Measurements from ENCODE around the gene WDR33.

WDR33 gene

DNA sequence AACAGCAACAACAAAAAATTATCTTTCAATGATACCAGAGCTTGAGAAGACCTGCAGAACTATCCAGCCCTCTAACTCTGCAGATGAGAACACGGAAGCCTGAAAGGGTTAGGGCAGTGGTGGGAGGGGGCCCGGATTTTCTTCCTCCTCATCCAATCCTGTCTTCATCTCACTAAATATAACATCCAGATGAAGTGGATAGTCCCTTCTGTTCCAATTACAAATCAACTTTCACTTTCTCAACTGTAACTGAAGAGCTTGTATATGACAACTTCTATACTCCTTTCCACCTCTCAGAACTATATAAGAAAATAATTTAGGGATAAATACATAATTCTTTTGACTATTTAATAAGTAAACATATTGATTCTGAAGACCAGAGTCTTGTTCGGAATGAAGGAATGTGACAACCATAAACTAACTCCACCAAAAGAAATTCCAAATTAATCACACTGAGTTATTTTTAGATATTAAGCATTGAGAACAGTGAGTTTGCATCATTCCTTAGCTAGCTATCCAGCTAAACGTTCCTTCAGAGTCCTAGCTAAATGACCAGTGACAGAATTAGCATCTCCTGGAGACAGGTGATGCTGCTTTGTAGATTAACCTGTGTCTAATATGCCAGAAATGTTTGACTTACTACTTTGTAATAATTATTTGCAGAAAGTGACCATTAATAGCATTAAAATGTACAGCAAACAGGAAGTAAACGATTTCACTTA is 77.0 kb downstream of the WDR33 start:
- CTCF ChIA-PET: interaction anchor here (1.0 kb wide), 1 partner anchor 21 kb away, joined by 3 read pairs; no protein-coding TSS in a partner anchor
- Mint-ChIP-seq H3K4me3 (no peak overlapping the region), H3K4me1 (no peaks in the 10 kb centered on the region), H3K36me3 (peaks cover 22% of the 10 kb centered on the region), H3K27ac (no peak overlapping the region), H3K9me3 (no peaks in the 10 kb centered on the region), H3K27me3 (no peaks in the 10 kb centered on the region)
- no peak for DNase-seq

DNA sequence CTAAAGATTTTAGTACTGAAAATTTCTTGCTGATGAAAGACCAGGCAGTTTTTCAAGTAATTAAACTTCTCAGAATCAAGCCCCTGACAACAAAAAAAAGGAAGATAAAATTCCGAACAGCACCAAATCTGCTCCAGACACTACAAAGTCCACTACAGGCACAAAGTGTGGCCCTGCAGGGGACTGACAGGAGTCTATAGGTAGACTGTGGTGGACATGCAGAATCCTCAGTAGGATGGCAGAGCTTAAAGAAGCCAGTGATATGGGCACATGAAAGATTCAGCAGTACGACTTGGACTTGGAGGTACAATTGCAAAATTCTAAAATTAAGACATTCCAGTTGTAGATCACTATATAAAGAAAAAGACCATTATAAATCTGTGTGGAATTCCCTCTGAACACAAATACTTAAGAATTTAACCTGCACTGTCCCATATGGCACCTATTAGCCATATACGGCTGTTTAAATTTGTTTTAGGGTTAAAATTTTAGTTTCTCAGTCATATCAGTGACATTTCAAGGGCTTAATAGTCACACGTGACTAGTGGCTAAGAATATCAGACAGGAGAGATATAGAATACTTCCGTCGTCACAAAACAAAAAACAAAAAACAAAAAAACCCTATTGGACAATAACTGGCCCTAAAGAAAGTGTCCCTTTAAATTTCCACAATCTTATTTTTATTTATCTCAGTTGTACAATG is 77.7 kb downstream of the WDR33 start:
- Mint-ChIP-seq H3K36me3 (peaks cover 15% of the 10 kb centered on the region), H3K27me3 (no peaks in the 10 kb centered on the region), H3K9me3 (no peaks in the 10 kb centered on the region), H3K4me3 (no peak overlapping the region), H3K27ac (no peak overlapping the region), H3K4me1 (no peaks in the 10 kb centered on the region)
- CTCF ChIA-PET: interaction anchor here (1.0 kb wide), 1 partner anchor 21 kb away, joined by 3 read pairs; no protein-coding TSS in a partner anchor
- no peak for DNase-seq

DNA sequence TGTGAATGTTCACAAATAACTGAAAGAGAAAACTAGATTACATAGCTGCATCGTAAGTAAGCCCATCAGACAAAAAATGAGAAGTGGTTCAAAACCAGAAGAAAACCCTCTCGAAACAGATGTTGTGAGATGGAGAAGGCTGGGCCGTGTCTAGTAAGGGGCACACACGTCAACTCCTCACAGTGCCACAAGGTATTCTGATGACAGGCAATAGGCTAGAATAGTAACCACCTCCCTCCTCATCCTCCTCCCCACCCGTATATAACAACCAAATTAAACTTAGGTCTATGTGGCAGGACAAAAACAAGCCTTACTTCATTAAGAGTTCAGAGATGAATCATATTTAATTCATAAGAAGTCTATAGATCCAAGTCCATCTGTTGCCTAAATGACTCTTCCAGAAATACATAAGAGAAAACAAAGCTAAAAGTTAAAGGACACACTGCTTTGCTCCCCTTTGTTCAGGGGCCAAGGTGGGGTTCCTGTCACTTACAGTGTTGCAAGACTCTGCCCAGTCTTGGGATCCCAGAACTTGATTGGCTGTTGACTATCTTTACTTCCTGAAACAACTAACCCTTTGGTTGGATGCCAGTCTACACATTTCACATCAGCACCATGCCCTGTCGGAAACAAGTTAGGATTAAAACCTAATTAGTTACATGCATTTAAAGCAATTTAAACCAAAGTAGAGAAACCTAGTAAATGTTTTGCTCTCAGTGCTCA is 84.7 kb downstream of the WDR33 start:
- no peaks in the 10 kb centered on the region for H3K4me1 Mint-ChIP-seq
- H3K9me3 Mint-ChIP-seq: no peaks in the 10 kb centered on the region
- no peak overlapping the region for H3K27ac Mint-ChIP-seq
- DNase-seq: no peak
- no peak overlapping the region for H3K4me3 Mint-ChIP-seq
- H3K36me3 Mint-ChIP-seq: peaks cover 24% of the 10 kb centered on the region
- CTCF ChIA-PET: no interaction called here
- H3K27me3 Mint-ChIP-seq: no peaks in the 10 kb centered on the region

DNA sequence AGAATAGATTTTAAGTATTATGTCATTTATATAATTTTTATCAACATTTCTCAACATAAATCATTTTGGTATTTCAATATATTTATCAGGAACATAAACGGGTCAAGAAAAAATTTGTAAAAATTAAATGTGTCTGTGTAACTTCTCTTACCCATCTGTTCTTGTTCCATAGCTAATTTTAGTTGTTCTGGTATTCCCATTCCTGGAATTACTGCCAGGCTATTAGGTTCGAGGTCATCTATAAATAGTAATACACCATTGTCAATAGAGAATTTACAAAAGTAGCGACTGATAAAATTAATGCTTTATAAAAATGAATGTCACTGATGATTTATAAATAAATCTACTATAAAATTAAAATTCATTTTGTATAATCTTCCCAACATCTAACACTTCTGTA is 88.2 kb downstream of the WDR33 start:
- Mint-ChIP-seq H3K27me3 (no peaks in the 10 kb centered on the region), H3K9me3 (no peaks in the 10 kb centered on the region), H3K36me3 (peaks cover 38% of the 10 kb centered on the region), H3K4me1 (no peaks in the 10 kb centered on the region), H3K4me3 (no peak overlapping the region), H3K27ac (no peak overlapping the region)
- DNase-seq: no peak
- CTCF ChIA-PET: no interaction called here

DNA sequence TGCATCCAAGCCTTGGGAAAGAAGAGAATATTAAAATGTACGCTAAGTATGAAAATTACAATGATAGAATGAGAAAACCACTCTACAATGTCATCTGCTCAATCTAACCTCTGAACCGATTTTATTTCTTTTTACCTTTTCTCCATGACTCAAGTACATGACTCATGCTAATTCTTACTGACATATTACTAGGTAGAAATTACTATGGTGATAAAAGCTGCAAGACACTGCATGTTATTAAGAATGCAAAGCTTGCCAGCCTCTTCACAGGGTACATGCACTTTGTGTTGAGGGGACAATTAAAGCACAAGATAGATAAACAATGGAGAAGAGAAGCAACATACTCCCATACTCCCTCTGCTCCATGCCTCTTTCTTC is 89.0 kb downstream of the WDR33 start:
- Mint-ChIP-seq H3K27me3 (no peaks in the 10 kb centered on the region), H3K27ac (no peak overlapping the region), H3K4me3 (no peak overlapping the region), H3K9me3 (no peaks in the 10 kb centered on the region), H3K4me1 (no peaks in the 10 kb centered on the region), H3K36me3 (peaks cover 38% of the 10 kb centered on the region)
- CTCF ChIA-PET: no interaction called here
- no peak for DNase-seq

DNA sequence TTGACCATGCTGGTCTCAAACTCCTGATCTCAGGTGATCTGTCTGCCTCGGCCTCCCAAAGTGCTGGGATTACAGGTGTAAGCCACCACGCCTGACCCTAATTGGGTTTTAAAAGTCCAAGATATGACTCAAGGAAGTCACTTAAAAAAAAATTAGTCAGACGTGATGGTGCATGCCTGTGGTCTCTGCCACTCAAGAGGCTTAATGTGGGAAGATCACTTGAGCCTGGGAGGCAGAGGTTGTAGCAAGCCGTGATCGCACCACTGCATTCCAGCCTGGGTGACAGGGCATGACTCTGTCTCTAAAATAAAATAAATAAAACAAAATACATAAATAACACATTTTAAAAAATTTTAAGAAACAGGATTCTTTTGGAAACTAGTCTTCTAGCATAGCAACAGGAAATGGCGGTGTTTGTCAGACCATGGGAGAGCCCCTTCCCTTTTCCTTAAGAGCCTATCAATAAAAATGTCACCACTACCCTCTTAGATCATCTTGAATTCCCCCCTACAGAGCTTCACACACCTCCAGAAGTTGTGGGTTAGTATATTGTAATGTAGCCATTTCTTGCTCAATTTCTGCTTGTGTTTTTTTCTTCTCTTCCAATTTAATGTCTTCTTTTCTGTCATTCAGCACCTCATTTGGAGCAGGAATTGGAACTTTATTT is 89.5 kb downstream of the WDR33 start:
- H3K36me3 Mint-ChIP-seq: peaks cover 41% of the 10 kb centered on the region
- H3K4me1 Mint-ChIP-seq: no peaks in the 10 kb centered on the region
- no peaks in the 10 kb centered on the region for H3K27me3 Mint-ChIP-seq
- H3K4me3 Mint-ChIP-seq: no peak overlapping the region
- no peak overlapping the region for H3K27ac Mint-ChIP-seq
- CTCF ChIA-PET: no interaction called here
- DNase-seq: no peak
- no peaks in the 10 kb centered on the region for H3K9me3 Mint-ChIP-seq

DNA sequence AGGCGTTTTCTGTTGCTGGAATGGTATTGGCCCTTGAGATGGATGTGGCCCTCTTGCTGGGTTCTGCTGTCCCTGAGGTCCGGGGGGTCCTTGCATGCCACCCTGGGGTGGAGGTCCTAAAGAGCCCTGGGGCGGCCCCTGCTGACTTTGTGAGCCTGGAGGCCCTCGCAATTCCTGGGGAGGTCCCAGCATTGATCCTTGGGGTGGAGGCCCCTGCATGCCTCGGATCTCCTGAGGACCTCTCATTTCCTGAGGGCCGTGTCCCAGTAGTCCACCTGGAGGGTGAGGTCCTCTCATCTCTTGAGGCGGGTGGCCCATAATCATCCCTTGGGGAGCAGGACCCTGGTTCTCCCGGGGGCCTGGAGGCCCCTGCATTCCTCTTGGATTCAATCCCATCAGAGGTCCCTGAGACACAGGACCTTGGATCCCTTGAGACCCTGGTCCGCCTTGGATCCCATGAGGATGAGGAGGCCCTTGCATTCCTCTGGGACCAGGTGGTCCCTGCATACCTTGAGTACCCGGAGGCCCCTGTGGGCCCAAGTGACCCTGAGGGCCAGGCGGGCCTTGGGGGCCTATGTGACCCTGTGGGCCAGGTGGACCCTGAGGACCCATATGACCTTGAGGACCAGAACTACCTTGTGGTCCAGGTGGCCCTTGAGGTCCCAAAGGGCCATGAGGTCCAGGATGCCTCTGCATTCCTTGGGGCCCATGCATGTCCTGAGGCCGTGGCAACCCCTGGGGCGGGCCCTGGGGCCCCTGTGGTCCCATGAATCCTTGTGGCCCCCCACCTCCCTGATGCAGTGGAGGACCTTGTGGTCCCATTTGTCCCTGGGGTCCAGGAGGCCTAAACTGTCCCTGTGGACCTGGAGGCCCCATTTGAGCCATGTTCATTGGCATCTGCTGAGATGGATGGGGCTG is 91.4 kb downstream of the WDR33 start:
- peaks cover 38% of the 10 kb centered on the region for H3K36me3 Mint-ChIP-seq
- H3K27me3 Mint-ChIP-seq: no peaks in the 10 kb centered on the region
- CTCF ChIA-PET: no interaction called here
- no peak overlapping the region for H3K4me3 Mint-ChIP-seq
- H3K4me1 Mint-ChIP-seq: no peaks in the 10 kb centered on the region
- no peak for DNase-seq
- H3K9me3 Mint-ChIP-seq: no peaks in the 10 kb centered on the region
- no peak overlapping the region for H3K27ac Mint-ChIP-seq

DNA sequence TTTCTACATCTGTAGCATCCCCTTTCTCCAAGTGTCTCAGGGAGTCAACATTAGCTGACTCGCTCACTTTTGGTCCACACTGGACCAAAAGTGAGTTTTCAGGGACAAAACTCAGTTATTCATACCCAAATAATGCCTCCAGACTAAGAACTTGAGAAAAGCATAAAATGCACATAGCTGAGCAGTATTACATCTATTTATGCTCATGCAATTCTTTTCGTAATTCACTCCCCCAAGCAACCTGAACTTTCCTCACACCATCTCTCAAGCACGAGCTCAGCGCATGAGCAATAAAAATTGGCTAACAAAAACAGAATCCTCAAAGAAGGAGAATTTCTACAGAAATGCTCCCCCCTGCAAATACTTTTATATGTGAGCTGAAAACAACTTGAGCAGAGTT is 92.7 kb downstream of the WDR33 start:
- CTCF ChIA-PET: no interaction called here
- Mint-ChIP-seq H3K4me3 (no peak overlapping the region), H3K4me1 (no peaks in the 10 kb centered on the region), H3K27ac (no peak overlapping the region), H3K9me3 (no peaks in the 10 kb centered on the region), H3K27me3 (no peaks in the 10 kb centered on the region), H3K36me3 (peaks cover 35% of the 10 kb centered on the region)
- DNase-seq: no peak

DNA sequence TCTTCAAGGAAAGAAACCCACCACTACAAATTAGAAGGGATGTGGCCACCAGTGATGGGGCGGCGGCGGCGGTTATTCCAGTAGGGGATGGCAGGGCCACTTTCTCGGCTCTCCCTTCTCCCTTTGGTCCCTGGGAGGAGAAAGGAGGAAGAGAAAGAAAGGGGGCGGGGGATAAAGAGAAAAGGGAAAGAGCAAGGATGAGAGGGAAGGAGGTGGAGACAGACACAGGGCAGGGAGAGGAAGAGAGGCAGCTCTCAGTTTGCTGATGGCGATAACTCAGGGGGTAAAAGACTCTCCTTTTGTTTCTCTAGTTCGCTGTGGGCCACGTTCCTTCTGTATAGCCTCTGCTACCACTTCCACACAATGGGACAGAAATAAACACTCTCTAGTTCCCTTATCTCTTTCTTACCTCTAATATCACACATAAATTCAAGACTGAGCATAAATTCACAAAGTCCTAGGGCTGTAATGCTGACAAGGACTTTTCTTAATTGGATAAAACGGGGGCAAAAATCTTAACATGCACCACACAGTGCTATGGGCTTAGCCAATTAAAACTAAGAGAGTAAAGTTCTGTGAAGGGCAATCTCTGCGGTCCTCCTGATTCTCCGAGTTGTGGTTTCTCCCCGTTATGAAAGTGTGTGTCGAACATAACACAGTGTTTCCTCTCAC is 95.1 kb downstream of the WDR33 start:
- H3K4me1 Mint-ChIP-seq: no peaks in the 10 kb centered on the region
- H3K4me3 Mint-ChIP-seq: no peak overlapping the region
- CTCF ChIA-PET: no interaction called here
- peaks cover 24% of the 10 kb centered on the region for H3K36me3 Mint-ChIP-seq
- no peak for DNase-seq
- no peak overlapping the region for H3K27ac Mint-ChIP-seq
- H3K9me3 Mint-ChIP-seq: no peaks in the 10 kb centered on the region
- H3K27me3 Mint-ChIP-seq: no peaks in the 10 kb centered on the region

DNA sequence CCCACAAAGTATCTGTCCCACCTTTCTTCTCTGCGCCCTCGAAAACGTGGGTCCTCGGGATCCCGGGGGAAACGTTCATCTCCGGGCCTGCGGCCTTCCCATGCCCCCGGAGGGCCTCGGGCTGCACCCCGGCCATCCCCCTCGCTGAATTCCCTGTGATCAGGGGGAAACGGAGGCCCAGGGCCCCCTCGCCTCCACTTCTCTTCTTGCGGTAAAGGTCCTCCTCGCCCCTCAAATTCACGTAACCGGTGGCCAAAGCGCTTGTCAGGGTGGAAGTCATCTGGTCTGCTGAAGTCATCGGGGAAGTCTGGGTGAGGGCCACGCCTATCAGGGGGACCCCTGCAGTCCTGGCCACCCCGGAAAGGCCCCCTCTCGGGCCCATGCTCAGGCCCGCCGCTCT is 97.4 kb downstream of the WDR33 start:
- H3K27me3 Mint-ChIP-seq: no peaks in the 10 kb centered on the region
- no peak overlapping the region for H3K27ac Mint-ChIP-seq
- peaks cover 23% of the 10 kb centered on the region for H3K36me3 Mint-ChIP-seq
- no peaks in the 10 kb centered on the region for H3K4me1 Mint-ChIP-seq
- no peak overlapping the region for H3K4me3 Mint-ChIP-seq
- H3K9me3 Mint-ChIP-seq: no peaks in the 10 kb centered on the region
- DNase-seq: no peak
- CTCF ChIA-PET: no interaction called here

DNA sequence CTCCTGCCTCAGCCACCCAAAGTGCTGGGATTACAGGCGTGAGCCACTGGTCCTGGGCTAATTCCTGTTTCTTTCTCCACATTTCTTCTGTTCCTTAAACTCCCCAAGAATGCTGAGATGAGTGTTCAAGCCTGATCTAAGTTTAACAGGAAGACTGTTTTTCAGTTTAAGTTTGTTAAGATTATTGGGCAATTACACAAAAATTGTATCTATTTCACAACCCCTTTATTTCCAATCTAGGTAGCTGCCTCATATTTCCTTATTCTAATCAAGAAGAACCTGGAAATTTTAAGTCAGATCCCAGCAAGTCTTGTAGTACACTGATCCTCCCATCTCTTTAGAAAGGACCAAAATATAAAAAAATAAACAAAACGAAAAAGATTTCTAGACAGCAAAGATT is 98.0 kb downstream of the WDR33 start:
- H3K27ac Mint-ChIP-seq: peak overlapping the region; percentile 3
- H3K4me3 Mint-ChIP-seq: no peak overlapping the region
- no peaks in the 10 kb centered on the region for H3K27me3 Mint-ChIP-seq
- H3K9me3 Mint-ChIP-seq: no peaks in the 10 kb centered on the region
- DNase-seq: no peak
- no peaks in the 10 kb centered on the region for H3K4me1 Mint-ChIP-seq
- CTCF ChIA-PET: no interaction called here
- peaks cover 23% of the 10 kb centered on the region for H3K36me3 Mint-ChIP-seq

DNA sequence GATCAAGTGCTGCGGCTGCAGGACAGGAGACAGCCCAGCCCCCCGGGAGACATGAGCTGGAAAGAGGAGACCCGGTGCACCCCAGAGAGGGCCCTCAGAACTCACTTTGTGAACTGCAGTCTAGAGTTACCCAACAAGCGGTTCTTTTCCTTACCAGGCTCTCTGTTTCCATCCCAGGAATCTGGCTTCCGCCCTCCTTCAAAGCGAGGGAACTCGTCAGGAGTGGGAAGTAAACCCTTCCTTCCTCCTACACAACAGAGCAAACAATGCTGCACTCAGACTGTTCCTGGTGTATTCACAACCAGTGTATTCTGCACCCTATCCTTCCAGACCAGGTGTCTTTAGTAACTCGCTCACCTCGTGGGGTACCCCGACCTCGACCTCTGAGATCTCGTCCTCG is 101.6 kb downstream of the WDR33 start:
- no peak overlapping the region for H3K4me3 Mint-ChIP-seq
- H3K27ac Mint-ChIP-seq: no peak overlapping the region
- DNase-seq: no peak
- CTCF ChIA-PET: no interaction called here
- peaks cover 42% of the 10 kb centered on the region for H3K36me3 Mint-ChIP-seq
- H3K9me3 Mint-ChIP-seq: no peaks in the 10 kb centered on the region
- H3K27me3 Mint-ChIP-seq: no peaks in the 10 kb centered on the region
- H3K4me1 Mint-ChIP-seq: peaks cover 9% of the 10 kb centered on the region

DNA sequence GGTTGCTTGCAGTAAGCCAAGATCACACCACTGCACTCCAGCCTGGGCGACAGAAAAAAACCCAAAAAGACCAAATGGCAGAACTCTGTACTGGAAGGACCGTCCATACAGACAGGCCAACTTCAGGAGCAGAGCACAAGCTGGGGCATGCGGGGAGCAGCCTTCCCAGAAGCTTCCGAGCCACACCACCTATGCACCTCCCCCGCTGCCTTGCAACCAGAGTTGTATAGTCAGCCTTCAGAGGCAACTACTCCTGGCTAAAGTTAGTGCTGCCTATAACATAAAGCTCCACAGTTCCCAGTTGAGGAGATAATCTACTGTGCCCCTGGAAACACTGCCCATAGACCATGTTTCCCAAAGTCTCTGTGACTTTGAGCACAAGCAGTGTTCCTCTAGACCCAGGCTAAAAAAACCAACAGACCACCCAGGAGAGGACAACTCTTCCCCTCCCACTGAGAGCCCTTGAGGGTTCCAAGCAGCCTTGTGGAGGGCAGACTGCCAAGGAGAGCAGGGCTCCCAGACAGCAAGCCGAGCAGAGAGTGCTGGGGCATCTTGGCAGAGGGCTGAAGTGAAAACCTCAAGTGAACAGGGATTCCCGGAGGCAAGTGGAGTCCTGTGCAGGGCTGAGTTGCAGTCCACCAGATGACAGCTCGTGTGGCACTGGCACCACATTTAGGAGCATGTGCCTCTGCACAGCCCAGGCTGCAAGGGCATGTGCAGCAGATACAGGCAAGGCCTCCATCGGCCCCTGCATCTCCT is 102.9 kb downstream of the WDR33 start:
- CTCF ChIA-PET: no interaction called here
- Mint-ChIP-seq H3K36me3 (peaks cover 44% of the 10 kb centered on the region), H3K27ac (no peak overlapping the region), H3K4me3 (no peak overlapping the region), H3K4me1 (peaks cover 19% of the 10 kb centered on the region), H3K27me3 (no peaks in the 10 kb centered on the region), H3K9me3 (no peaks in the 10 kb centered on the region)
- DNase-seq: no peak

Measured in activated naive CD4-positive, alpha-beta T cell treated with anti-CD3 and anti-CD28 coated beads, Interleukin-2, amount 10 ng/mL, durations not matched to agents 7 days and 5 days (primary cell).